ENCODE measurements around the gene ZFAND3.

The ZFAND3 gene

DNA sequence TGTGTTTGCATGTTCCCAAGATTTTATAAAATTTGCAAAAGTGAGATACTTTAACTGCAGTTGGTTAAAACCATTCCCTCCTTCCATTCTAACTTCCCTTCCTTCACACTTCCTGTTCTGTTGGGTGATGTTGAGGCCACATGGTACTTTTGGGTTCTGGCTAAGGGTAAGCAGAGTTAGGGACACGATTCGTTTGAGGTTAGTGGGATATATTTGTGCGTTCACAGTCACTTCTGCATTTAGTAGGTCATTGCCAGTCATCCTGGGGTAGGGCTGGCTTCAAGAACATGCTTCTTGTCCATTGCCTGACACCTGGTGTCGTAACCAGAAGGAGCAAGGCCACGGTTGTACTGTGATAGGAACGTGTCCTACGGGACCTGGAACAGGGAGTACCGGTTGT is 340.1 kb downstream of the ZFAND3 start:
- no peak for DNase-seq

DNA sequence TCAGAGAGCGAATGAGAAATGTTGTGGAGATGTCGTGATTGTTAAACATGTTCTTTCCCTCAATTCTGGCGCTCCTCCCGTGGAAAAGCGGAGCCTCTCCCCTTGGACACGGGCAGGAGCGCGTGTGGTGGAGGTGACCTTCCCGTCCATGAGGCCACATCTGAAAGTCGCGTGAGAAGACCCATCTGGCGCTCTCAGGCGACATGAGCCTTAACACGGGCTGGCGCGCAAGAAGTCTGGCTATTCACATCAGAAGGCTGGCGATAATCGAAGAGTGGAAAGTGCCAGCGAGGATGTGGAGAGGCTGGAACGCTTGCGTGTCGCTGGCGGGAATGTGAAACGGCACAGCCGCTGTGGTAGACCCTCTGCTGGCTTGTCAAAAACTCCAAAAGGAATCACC is 341.3 kb downstream of the ZFAND3 start:
- no peak for DNase-seq

DNA sequence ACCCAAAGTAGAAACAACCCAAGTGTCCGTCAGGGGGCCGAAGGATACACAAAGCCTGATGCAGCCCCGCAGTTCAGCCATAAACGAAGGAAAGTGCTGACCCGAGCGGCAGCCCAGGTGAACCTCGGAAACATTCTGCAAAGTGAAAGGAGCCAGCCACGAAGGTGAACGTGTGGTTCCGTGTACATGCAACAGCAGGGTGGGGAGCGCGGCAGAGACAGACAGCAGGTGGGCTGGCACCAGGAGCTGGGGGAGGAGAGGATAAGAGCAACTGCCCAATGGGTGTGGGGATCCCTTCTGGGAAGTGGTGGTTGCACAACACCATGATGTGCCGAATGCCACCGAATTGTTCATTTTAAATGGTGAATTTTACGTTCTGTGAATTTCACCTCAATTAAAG is 341.8 kb downstream of the ZFAND3 start:
- DNase-seq, result no peak

DNA sequence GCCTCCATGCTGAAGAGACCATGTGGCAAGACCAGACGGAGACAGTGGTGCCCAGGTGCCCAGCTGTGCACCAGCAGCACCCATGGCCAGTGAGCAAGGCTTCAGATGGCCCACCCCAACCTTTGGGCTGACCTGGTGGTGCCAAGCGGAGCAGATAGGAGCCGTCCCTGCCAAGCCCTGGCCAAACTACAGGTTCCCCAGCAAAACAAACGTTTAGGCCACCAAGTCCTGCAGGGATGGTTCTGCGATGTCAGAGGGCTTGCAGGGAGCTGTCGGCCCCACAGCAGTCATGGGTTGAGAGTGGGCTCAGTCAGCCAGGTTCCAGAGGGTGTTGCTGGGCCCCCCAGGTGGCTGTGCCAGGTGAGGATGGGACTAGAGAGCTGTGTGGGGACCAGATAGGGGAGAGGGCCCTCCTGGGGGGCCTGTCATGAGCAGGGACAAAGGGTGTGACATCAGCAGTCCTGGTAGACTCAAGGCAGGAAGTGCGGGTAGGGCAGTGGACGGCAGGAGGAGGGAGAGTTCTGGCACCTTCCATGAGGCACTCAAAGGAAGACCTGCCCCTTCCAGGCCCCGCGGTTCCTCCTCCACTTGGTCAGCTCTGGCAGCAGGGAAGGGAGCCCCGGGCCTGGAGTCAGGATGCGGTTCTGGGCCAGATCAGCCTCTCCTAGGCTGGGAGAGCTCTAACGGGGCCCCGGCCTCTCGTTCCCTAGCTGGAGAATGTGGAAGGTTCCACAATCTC is 342.4 kb downstream of the ZFAND3 start:
- DNase-seq, result no peak

DNA sequence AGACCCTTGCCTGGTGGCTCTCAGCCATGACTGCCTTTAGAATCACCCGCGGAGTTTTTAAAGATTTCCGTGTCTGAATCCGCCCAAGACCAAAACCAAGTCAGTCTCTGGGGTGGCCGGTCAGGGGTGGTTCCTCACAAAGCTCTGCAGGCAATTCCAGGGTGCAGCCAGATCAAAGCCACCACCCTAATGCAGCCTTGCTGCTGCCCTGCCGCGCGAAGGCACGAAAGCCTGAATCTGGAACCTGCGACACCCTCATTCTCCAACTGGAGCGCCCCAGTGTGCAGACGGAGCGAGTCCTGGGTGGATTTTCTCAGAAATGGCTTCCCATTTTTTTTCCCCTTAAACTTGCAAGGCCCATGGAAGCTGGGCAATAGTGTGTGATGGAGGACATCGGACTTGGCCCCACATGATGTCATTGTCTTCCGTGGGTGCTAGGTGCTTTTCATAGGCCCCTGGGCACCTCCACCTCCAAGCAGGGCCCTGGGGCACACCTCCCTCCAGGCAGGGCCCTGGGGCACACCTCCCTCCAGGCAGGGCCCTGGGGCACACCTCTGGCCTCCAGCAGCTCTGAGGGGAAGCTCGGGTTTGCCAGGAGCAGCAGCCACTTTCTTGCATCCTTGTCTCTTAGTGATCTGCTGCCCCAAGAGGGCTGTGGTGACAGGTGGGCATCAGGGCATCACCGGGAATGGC is 343.1 kb downstream of the ZFAND3 start:
- no peak for DNase-seq

DNA sequence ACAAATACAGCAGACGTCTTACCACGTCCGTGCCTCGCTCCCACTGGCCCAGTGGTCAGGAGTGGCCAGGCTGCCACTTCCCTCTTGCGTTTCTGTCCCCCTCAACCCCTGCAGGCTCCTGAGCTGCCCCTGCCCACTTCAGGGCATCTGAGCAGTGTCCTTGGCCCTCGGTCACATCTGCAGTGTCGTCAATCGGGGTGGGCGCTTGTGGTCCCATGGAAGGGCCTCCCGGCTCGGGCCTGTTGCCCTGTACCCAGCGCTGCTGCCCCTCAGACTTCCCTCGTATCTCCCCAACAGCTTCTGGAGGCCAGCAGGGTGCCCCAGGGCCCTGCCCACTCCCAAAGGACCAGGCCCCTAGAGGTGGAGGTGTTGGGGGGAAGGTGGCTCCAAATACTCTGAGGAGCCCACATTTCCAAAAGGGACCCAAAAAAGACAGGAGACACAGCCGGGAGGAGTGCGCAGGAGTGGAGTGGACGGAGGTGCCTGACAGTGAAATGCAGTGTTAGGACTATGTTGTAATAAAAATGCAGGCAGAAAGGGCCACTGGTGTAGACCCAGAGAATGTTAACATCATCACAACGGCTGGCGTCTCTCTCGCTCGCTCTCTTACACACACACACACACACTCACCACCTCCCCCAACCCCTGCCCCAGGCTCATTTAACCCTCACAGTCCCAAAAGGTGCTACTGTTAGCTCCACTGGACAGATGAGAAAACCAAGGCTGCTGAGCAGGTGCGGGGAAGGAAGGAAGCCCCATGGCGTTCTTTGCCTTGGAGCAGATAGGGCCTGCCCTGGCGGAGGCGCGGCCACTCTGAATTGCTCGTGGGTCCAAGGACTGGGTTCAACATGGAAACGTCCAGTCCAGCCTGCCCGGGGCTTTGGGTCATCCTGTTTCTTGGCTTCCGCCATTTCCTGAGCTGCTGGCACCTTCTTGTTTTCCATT is 343.9 kb downstream of the ZFAND3 start:
- no peak for DNase-seq

DNA sequence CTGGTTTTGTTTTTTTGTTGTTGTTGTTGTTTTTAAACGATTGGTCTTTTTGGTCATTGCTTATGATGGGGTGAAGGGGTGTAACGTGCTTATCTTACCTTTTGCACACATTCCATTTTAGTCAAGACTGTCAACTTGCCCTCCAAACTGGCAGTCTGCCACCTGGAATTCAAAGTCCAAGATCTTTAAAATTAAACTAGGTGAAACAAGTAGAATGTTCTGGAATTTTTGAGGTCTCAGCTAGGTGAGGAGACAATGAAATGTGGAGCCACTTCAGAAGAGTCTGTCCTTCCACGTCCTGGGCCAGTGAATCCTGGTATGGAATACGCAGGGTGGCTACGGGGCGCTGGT is 344.6 kb downstream of the ZFAND3 start:
- no peak for DNase-seq

DNA sequence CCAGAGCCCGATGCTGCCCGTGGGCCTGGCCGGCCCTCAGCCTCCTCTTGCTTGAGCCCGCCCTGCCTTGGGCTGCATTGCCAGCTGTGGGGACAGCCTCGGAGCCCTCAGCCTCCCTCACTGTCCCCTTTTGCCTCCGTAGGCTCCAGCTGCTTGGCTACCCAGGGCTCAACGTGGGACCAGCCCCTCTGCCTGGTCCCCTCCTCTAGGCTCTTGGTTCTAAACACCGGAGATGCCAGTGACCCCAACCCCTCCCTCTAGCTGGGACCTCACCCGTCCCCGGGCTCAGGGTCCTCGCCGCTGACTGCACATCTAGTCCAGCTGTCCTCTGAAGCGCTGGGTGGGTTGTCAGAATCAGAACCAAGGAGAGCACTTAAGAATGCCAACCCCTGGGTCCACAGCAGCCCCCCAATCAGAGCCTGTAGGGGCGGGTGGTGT is 345.2 kb downstream of the ZFAND3 start:
- DNase-seq, result no peak

DNA sequence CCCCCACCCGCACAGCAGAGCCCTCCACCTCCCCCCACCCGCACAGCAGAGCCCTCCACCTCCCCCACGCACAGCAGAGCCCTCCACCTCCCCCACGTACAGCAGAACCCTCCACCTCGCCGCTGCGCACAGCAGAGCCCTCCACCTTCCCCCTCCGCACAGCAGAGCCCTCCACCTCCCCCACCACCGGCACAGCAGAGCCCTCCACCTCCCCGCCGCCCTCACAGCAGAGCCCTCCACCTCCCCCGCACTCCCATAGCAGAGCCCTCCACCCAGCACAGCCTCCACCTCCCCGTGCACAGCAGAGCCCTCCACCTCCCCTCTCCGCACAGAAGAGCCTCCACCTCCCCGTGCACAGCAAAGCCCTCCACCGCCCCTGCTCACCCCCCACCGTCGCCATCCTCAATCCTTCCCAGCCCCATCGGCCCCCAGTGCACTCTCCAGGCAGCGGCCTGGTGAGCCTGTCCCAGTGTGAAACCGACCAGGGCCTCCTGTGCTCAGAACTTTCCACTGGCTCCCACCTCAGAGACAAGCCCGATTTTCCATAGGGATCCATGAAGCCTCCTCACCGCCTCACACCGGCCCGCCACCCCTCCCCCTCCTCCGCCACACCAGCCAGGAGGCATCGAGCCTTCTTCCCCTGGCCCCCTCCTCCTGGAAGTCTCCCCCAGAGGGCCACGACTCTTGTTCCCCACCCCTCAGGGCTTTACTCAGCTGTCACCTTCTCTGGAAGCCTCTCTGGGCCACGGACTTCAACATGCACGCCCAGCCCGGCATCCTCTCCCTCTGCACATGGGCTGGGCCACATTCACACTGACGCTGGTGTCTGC is 347.1 kb downstream of the ZFAND3 start:
- DNase-seq, result no peak

DNA sequence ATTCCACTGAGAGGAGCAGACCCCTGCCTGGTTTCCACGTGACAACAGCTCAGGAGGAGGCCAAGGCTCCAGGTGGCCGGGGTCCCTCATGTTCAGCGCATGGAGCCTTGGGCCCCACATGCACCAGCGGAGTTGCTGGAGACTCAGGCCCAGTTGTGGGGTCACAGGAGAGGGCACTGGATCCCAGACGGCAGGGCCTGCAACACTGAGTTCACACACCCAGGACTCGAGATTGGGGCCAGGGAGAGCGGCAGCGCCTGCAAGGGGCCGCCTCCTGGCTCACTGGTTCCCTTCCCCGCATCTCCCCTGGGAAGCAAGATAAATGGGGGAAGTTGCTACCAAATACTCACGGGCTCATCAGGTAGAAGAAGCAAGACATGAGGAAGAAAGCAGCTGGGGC is 348.1 kb downstream of the ZFAND3 start:
- DNase-seq, result no peak

DNA sequence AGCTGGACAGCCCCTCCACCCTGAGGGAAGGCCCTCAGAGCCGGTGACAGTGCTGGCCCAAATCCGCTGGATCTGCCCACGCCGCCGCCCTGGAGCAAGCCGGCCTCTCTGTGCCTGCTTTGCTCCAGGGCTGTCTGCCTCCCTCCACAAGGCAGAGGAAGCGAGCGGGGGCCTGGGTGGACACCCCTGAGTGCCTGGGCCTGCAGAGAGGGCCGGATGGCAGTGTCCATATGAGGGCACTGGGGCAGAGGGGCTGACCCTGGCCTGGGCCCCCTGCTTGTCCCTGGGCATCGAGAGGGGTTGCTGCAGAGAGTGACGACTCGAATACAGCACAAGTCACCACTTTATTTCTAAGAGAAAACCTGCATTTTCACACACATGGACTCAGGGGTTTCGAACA is 348.6 kb downstream of the ZFAND3 start:
- DNase-seq, result no peak

DNA sequence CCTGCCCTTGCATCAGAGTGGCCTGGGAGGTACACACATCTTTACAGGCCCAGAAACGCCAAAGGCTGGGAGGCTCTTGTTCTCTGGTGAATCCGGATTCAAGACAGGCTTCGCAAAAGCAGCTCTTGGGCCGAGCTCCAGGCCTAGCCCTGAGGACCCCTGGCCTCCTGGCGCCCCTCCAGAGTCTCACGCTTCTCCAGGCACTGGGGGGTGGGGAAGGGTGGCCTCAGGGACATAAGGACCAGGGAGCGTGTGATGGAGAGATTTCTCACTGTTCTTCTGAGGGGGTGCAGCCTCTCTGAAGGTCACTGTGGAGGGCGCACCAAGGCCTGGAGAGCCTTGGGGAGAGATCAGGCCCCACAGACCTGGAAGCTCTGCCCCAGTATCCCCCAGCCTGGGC is 349.2 kb downstream of the ZFAND3 start:
- DNase-seq, result no peak

DNA sequence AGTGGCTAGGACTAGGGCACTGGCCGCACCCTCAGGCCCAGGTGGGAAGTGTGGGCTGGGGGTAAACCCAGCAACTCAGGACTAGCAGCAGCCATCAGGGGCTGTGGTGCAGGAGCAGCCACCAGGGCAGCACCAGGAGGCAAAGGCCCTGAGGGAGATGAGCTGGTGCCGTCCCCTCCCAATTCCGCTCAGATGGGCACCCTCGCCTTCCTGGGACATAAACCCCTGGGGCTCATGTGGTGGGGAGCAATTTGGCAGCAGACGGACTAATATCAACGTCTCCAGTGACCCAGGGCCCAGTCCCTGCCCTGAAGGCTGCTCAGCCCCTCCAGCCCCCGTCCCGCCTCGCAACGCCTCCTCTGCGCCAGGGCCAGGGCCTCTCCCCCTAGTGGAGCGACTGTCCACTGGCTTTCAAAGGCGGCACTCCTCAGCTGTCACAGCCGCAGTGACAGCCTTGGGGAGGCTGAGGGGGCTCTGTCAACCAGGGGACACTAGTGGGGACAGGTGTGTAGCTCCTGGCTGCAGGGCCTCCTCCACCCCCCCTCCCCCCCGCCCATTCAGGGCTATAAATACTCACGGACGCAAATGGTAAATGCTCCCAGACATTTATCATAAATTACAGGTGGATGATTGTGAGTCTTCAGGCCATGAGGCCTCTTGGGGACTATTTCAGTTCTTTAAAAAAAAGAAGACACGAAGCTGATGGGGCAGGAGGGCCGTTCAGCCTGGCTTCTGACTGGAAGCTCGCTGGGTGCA is 349.9 kb downstream of the ZFAND3 start:
- DNase-seq, result no peak

DNA sequence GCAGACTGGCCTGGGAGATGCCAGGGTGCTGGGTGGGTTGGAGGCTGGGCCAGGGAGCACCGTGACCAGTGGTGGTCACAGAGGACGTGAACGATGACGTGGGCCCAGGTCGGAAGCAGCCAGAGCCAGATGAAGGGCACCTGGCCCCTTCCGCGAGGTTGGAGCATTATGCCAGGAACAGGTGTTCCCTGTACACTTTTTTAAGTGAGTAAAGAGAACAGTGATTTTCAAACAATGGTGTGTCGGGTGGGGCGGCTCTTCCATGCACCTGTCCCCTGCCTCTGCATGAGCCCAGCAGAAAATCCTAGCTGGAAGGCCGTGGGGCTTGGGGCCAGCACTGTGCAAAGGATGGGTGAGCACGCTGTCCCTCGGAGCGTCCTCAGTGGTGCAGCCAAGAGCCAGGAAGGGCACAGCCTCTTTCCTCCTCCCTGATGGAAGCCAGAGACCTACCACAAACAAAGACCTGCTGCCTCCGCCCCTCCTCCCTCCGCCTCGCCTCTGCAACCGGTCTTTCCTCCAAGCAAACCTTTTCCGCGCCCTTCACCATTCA is 350.5 kb downstream of the ZFAND3 start:
- DNase-seq, result no peak

DNA sequence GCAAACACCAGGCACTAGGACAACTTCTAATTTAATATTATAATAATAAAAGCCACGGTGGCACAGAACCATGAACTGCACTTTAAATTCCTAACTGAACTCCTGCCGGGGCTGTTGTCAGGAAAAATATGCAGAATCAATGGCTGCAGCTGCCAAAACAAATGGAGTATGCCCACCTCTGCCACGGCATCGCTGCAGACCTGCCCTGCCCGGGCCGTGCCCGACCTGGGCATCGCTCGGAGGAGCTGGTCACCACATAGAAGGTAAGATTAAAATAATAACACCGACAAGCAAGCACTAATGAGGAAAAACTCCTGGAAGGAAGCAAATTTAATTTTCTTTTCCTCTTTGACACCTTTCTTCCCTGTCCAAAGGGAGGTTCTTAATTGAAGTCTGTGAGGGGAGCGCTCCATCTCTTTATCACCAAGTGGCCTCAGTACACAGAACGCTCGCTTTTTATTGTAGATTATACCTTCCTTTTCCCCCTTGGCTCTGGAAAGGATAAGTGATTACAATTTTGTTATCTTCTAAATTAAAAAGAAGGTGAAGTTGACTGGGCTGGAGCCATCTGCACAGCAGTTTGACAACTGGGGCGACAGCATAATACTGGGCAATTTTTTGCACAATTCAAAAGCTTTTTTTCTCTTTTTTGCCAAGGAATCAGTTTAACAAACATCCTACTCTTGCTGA is 351.3 kb downstream of the ZFAND3 start:
- DNase-seq, result no peak

DNA sequence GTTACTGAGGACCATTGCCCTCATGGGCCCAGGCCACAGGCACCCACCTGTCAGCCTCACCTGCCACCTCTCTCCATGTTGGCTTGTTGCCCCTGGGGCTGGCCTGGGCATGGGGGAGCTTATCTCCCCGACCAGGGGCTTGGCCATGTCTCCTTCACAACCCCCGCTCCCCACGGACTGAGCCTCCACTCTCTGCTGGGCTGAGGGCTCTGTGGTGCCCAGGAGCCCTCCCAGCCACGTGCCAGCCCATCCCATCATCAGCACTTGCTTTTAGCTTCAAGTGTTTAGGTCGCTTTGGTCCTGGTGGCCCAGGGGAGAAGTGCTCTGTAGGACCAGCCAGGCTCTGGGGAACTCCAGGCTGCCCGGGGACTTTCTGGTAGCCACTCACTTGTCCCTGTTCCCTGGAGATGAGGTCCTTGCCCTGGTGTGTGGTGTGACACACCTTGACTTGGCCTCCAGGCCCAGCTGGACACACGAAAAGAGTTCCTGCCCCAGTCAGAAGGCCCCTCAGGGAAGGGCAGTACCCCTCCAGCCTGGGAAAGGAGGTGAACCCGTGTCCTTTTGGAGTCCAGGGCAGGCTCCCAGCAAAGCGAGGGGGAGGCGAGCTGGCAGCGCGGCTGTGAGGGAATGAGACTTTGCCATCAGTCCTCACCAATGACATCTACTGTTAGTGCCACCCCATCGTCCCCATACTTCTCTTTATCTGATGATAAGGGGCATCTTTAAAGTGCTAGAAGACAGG is 352.6 kb downstream of the ZFAND3 start:
- DNase-seq, result no peak

DNA sequence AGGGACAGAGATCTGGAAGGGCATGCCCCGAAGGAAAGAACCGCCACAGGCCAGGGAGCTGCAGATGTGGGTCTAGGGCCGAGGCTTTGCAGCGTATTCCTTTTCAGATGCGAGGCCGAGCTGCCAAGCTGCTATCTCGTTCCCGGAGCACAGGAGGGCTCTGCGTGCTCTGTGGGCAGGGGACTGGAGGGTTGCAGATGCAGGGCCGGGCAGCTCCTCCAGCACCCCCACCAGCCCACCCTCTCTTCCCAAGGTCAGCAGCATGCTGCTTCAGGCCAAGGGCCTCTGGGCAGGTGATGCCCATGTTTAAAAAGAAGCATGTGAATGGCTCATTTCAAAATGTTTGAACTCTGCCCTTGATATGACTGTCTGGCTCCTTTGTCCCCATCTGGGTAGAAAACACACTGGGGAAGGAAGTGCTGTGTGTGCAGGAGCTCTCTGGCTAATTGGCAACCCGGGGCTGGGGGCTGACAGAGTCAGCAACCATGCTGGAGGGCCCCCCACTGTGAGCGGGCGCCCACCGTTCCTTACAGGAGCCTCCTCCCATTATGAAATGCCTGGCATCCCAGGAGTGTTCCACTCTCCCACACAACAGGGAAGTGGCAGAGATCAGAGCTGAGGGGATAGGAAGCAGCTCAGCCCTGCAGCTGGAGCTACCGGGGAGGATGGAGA is 353.3 kb downstream of the ZFAND3 start:
- DNase-seq, result no peak

DNA sequence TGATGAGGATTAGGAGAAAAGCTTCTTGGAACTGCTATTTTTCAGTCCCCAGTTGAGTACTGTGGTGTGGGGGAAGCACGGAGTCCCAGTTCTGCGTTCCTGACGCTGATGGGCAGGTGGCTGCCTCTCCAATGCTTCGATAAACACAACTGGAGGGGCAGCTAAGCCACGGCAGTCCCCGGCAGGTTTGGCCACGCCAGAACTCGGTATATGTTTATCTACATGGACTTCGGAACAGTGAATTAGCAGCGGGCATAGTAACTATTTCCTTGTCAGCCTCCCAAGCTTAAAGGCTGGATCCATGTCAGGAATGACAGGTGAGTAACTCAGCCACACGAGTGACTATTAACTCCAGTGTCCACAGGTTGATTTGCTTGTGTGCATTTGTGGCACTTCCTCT is 354.4 kb downstream of the ZFAND3 start:
- no peak for DNase-seq

DNA sequence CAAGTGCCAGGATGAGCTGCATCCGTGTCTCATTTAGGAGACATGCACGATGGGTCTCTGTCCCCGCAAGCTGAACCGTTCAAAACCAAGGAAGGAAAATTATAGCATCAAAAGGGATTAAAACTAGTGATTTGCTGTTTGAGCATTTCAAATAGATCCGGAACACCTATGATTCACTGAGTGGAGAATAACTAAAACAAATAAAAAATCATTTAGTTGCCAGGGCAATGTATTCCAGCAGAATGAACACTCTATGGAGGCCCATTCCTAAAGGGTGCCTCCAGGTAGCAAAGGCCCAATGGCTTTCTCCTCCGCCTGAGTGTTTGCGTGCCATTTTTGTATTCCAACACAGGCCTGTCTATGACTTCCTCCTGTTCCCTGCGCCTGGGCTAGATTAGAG is 354.8 kb downstream of the ZFAND3 start:
- no peak for DNase-seq

Measured in CD4-positive, alpha-beta T cell treated with Interleukin-4 for 1 hour (primary cell).